HCT116 (cell line): ENCODE results near the gene TMEM123.

Experiments
- EGR1 ChIP-seq: IDR thresholded peaks from 2 replicates; pipeline ENCODE4 v1.6.1; 2012; ENCODE audit warnings: low read depth
- ELF1 ChIP-seq: IDR thresholded peaks from 2 replicates; pipeline ENCODE4 v1.6.1; 2012; ENCODE audit warnings: low read depth, borderline replicate concordance
- EZH2phosphoT487 ChIP-seq: fragments of 200-600 bp; IDR thresholded peaks from 2 replicates; pipeline ENCODE4 v1.6.1; 2018; ENCODE audit warnings: antibody characterized with exemption, borderline replicate concordance
- FOSL1 ChIP-seq: IDR thresholded peaks from 2 replicates; pipeline ENCODE4 v1.6.1; 2012; ENCODE audit warnings: low read depth
- POLR2A ChIP-seq: IDR thresholded peaks from 2 replicates; pipeline ENCODE4 v1.7.0; 2011; ENCODE audit warnings: borderline replicate concordance; ENCODE audit not compliant: insufficient read depth, insufficient read length; ENCODE audit errors: extremely low read depth
- POLR2AphosphoS5 ChIP-seq: IDR thresholded peaks from 2 replicates; pipeline ENCODE4 v1.6.1; 2011; ENCODE audit warnings: mild to moderate bottlenecking, low read depth, low read length, moderate library complexity
- SP1 ChIP-seq: IDR thresholded peaks from 2 replicates; pipeline ENCODE4 v1.6.1; 2012; ENCODE audit warnings: low read depth
- ZFX ChIP-seq: fragments of 450-650 bp; IDR thresholded peaks from 2 replicates; pipeline ENCODE4 v1.6.1; 2017
- TF ChIP-seq, protein P1 (sequence below): IDR thresholded peaks from 2 replicates; pipeline ENCODE4 v1.6.1; 2012
- TF ChIP-seq, protein P2 (sequence below), 3 experiments: fragments of 200-600 bp in 1 of 3; sonication (generic) in 1 of 3; IDR thresholded peaks in 2 of 3; conservative IDR thresholded peaks in 1 of 3; 2 replicates each; pipeline ENCODE4 v1.5.1; 2012 to 2017; ENCODE audit warnings: low read depth in 2 of 3, low read length in 2 of 3, antibody characterized with exemption in 1 of 3, borderline replicate concordance in 1 of 3, control low read depth in 1 of 3, mild to moderate bottlenecking in 1 of 3, mixed read lengths in 1 of 3, mixed run types in 1 of 3, moderate library complexity in 1 of 3; ENCODE audit not compliant: insufficient read depth in 1 of 3
- TF ChIP-seq, protein P3 (sequence below): IDR thresholded peaks from 2 replicates; pipeline ENCODE4 v1.6.1; 2012; ENCODE audit warnings: low read depth

DNA sequence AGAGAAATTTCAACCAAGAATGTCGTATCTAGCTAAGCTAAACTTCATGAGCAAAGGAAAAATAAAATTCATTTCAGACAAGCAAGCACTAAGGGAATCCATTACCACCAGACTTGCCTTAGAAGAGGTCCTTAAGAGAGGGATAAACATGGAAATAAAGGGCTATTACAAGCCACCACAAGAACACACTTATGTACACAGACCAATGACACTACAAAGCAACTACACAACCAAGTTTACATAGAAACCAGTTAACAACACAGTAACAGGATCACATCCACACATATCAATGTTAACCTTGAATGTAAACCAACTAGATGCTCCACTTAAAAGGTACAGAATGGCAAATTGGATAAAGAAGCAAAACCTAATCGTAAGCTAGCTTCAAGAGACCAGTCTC is 38.0 kb downstream of the TMEM123 start:
- TF ChIP-seq, protein P1, sequence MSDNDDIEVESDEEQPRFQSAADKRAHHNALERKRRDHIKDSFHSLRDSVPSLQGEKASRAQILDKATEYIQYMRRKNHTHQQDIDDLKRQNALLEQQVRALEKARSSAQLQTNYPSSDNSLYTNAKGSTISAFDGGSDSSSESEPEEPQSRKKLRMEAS = no peak
- TF ChIP-seq POLR2A = no peak
- TF ChIP-seq, protein P2, sequence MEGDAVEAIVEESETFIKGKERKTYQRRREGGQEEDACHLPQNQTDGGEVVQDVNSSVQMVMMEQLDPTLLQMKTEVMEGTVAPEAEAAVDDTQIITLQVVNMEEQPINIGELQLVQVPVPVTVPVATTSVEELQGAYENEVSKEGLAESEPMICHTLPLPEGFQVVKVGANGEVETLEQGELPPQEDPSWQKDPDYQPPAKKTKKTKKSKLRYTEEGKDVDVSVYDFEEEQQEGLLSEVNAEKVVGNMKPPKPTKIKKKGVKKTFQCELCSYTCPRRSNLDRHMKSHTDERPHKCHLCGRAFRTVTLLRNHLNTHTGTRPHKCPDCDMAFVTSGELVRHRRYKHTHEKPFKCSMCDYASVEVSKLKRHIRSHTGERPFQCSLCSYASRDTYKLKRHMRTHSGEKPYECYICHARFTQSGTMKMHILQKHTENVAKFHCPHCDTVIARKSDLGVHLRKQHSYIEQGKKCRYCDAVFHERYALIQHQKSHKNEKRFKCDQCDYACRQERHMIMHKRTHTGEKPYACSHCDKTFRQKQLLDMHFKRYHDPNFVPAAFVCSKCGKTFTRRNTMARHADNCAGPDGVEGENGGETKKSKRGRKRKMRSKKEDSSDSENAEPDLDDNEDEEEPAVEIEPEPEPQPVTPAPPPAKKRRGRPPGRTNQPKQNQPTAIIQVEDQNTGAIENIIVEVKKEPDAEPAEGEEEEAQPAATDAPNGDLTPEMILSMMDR (IDR thresholded peaks at IDR 0.05 in 2 of 3, conservative IDR thresholded peaks at IDR 0.05 in 1 of 3; ENCODE audit: borderline replicate concordance in 1 of 3, insufficient read depth in 1 of 3, low read depth in 2 of 3, low read length in 2 of 3) = no peak
- TF ChIP-seq POLR2AphosphoS5 = no peak
- no peak for TF ChIP-seq EGR1
- TF ChIP-seq, protein P3, sequence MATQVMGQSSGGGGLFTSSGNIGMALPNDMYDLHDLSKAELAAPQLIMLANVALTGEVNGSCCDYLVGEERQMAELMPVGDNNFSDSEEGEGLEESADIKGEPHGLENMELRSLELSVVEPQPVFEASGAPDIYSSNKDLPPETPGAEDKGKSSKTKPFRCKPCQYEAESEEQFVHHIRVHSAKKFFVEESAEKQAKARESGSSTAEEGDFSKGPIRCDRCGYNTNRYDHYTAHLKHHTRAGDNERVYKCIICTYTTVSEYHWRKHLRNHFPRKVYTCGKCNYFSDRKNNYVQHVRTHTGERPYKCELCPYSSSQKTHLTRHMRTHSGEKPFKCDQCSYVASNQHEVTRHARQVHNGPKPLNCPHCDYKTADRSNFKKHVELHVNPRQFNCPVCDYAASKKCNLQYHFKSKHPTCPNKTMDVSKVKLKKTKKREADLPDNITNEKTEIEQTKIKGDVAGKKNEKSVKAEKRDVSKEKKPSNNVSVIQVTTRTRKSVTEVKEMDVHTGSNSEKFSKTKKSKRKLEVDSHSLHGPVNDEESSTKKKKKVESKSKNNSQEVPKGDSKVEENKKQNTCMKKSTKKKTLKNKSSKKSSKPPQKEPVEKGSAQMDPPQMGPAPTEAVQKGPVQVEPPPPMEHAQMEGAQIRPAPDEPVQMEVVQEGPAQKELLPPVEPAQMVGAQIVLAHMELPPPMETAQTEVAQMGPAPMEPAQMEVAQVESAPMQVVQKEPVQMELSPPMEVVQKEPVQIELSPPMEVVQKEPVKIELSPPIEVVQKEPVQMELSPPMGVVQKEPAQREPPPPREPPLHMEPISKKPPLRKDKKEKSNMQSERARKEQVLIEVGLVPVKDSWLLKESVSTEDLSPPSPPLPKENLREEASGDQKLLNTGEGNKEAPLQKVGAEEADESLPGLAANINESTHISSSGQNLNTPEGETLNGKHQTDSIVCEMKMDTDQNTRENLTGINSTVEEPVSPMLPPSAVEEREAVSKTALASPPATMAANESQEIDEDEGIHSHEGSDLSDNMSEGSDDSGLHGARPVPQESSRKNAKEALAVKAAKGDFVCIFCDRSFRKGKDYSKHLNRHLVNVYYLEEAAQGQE = no peak
- no peak for TF ChIP-seq FOSL1
- no peak for TF ChIP-seq ZFX
- no peak for TF ChIP-seq EZH2phosphoT487
- TF ChIP-seq SP1 = no peak
- TF ChIP-seq ELF1 = no peak
